ENCODE results near the gene IGF2BP2.
"Not testable (repeated sequence)": the region's sequence is repeated elsewhere in the genome, so short reads cannot be mapped to it uniquely, and the experiment has no call there.

The IGF2BP2 gene

GRCh38 chr3:185825006-185825638 is at the start of gene IGF2BP2:
Gene IGF2BP2, minus strand, starts transcription at chr3:185825042. Its CDS starts 82 bp downstream, at chr3:185824960.
- DNase-seq, result peak; percentile 52 to 61
- Mint-ChIP-seq H3K4me3 (peak within 1 kb of the TSS; percentile 84 to 93), H3K27me3 (peaks cover 92% of the 10 kb centered on the region), H3K9me3 (no peaks in the 10 kb centered on the region), H3K27ac (peak within 1 kb of the TSS in 1 of 2 donors; percentile 75), H3K4me1 (peaks cover 24% of the 10 kb centered on the region)
- ATAC-seq, result peak; percentile 86

- Mint-ChIP-seq H3K9me3 (no peaks in the 10 kb centered on the region), H3K4me3 (no peak overlapping the region), H3K27ac (no peak overlapping the region), H3K27me3 (peaks cover 7% of the 10 kb centered on the region), H3K4me1 (no peaks in the 10 kb centered on the region)
- ATAC-seq (no peak), DNase-seq (no peak)
Observed at GRCh38 chr3:185874119-185874518, 49.3 kb upstream of the IGF2BP2 start.

- H3K27ac Mint-ChIP-seq, result no peak overlapping the region
- peaks cover 20% of the 10 kb centered on the region for H3K27me3 Mint-ChIP-seq
- H3K4me3 Mint-ChIP-seq, result no peak overlapping the region
- ATAC-seq (no peak), DNase-seq (no peak)
- no peaks in the 10 kb centered on the region for H3K9me3 Mint-ChIP-seq
- H3K4me1 Mint-ChIP-seq, result no peaks in the 10 kb centered on the region
Observed at GRCh38 chr3:185867650-185868049, 42.8 kb upstream of the IGF2BP2 start.

- ATAC-seq, result no peak
- Mint-ChIP-seq H3K27ac (no peak overlapping the region), H3K9me3 (no peaks in the 10 kb centered on the region), H3K4me3 (no peak overlapping the region), H3K4me1 (no peaks in the 10 kb centered on the region), H3K27me3 (peaks cover 20% of the 10 kb centered on the region)
- no peak for DNase-seq
Observed at GRCh38 chr3:185866995-185867394, 42.2 kb upstream of the IGF2BP2 start.

- no peaks in the 10 kb centered on the region for H3K9me3 Mint-ChIP-seq
- no peak overlapping the region for H3K27ac Mint-ChIP-seq
- ATAC-seq, result no peak
Observed at GRCh38 chr3:185866555-185866954, 41.7 kb upstream of the IGF2BP2 start.

GRCh38 chr3:185865247-185865646 is 40.4 kb upstream of the IGF2BP2 start:
- Mint-ChIP-seq H3K4me3 (no peak overlapping the region), H3K4me1 (no peaks in the 10 kb centered on the region), H3K9me3 (no peaks in the 10 kb centered on the region), H3K27ac (no peak overlapping the region), H3K27me3 (peaks cover 20% of the 10 kb centered on the region)
- DNase-seq (no peak), ATAC-seq (no peak)

More at GRCh38 chr3:185866555-185866954, 41.7 kb upstream of the IGF2BP2 start:
- DNase-seq, result no peak
- Mint-ChIP-seq H3K4me3 (no peak overlapping the region), H3K27me3 (peaks cover 20% of the 10 kb centered on the region), H3K4me1 (no peaks in the 10 kb centered on the region)

- H3K4me1 Mint-ChIP-seq, result no peaks in the 10 kb centered on the region
- H3K27me3 Mint-ChIP-seq, result peaks cover 22% of the 10 kb centered on the region
- DNase-seq, result no peak
- no peaks in the 10 kb centered on the region for H3K9me3 Mint-ChIP-seq
- no peak for ATAC-seq
- no peak overlapping the region for H3K4me3 Mint-ChIP-seq
- H3K27ac Mint-ChIP-seq, result no peak overlapping the region
Observed at GRCh38 chr3:185864767-185865166, 39.9 kb upstream of the IGF2BP2 start.

GRCh38 chr3:185862920-185863319 is 38.1 kb upstream of the IGF2BP2 start:
- no peaks in the 10 kb centered on the region for H3K4me1 Mint-ChIP-seq
- DNase-seq (no peak), ATAC-seq (no peak)

GRCh38 chr3:185859294-185859972 is 34.6 kb upstream of the IGF2BP2 start:
- H3K27me3 Mint-ChIP-seq, result peaks cover 9% of the 10 kb centered on the region
- H3K27ac Mint-ChIP-seq, result no peak overlapping the region
- no peak overlapping the region for H3K4me3 Mint-ChIP-seq
- H3K4me1 Mint-ChIP-seq, result no peaks in the 10 kb centered on the region
- peaks cover 11 to 15% of the 10 kb centered on the region in 2 donors for H3K9me3 Mint-ChIP-seq
- DNase-seq (no peak), ATAC-seq (no peak)

More at GRCh38 chr3:185862920-185863319, 38.1 kb upstream of the IGF2BP2 start:
- Mint-ChIP-seq H3K27ac (no peak overlapping the region), H3K4me3 (no peak overlapping the region), H3K27me3 (peaks cover 19% of the 10 kb centered on the region), H3K9me3 (no peaks in the 10 kb centered on the region)

GRCh38 chr3:185858502-185859225 is 33.8 kb upstream of the IGF2BP2 start:
- DNase-seq (no peak), ATAC-seq (no peak)
- Mint-ChIP-seq H3K4me1 (no peaks in the 10 kb centered on the region), H3K27me3 (peaks cover 9% of the 10 kb centered on the region), H3K27ac (no peak overlapping the region), H3K9me3 (peaks cover 11 to 15% of the 10 kb centered on the region in 2 donors), H3K4me3 (no peak overlapping the region)

- DNase-seq, result no peak
- H3K4me1 Mint-ChIP-seq, result no peaks in the 10 kb centered on the region
- peaks cover 9% of the 10 kb centered on the region for H3K27me3 Mint-ChIP-seq
- no peak for ATAC-seq
- H3K9me3 Mint-ChIP-seq, result peaks cover 11 to 15% of the 10 kb centered on the region in 2 donors
- no peak overlapping the region for H3K4me3 Mint-ChIP-seq
- no peak overlapping the region for H3K27ac Mint-ChIP-seq
Observed at GRCh38 chr3:185857208-185857607, 32.4 kb upstream of the IGF2BP2 start.

- ATAC-seq (no peak), DNase-seq (no peak)
- H3K4me1 Mint-ChIP-seq, result no peaks in the 10 kb centered on the region
- H3K4me3 Mint-ChIP-seq, result no peak overlapping the region
- H3K27ac Mint-ChIP-seq, result no peak overlapping the region
- peaks cover 11 to 15% of the 10 kb centered on the region in 2 donors for H3K9me3 Mint-ChIP-seq
- H3K27me3 Mint-ChIP-seq, result peaks cover 9% of the 10 kb centered on the region
Observed at GRCh38 chr3:185856652-185857051, 31.8 kb upstream of the IGF2BP2 start.

- peaks cover 11 to 15% of the 10 kb centered on the region in 2 donors for H3K9me3 Mint-ChIP-seq
- ATAC-seq, DNase-seq, H3K4me1 Mint-ChIP-seq, H3K27ac Mint-ChIP-seq, H3K4me3 Mint-ChIP-seq, H3K27me3 Mint-ChIP-seq: not testable (repeated sequence)
Observed at GRCh38 chr3:185853771-185854170, 28.9 kb upstream of the IGF2BP2 start.

- ATAC-seq (no peak), DNase-seq (no peak)
- Mint-ChIP-seq H3K27me3 (peaks cover 10% of the 10 kb centered on the region), H3K27ac (no peak overlapping the region), H3K4me1 (no peaks in the 10 kb centered on the region), H3K9me3 (peaks cover 11 to 15% of the 10 kb centered on the region in 2 donors), H3K4me3 (no peak overlapping the region)
Observed at GRCh38 chr3:185852635-185853034, 27.8 kb upstream of the IGF2BP2 start.

- DNase-seq (no peak), ATAC-seq (no peak)
- H3K9me3 Mint-ChIP-seq, result peaks cover 11 to 14% of the 10 kb centered on the region in 2 donors
- no peaks in the 10 kb centered on the region for H3K4me1 Mint-ChIP-seq
- no peak overlapping the region for H3K27ac Mint-ChIP-seq
- peaks cover 17% of the 10 kb centered on the region for H3K27me3 Mint-ChIP-seq
- no peak overlapping the region for H3K4me3 Mint-ChIP-seq
Observed at GRCh38 chr3:185851959-185852358, 27.1 kb upstream of the IGF2BP2 start.

- Mint-ChIP-seq H3K27ac (no peak overlapping the region), H3K4me3 (no peak overlapping the region), H3K27me3 (peaks cover 17% of the 10 kb centered on the region), H3K9me3 (peaks cover 3 to 4% of the 10 kb centered on the region in 2 donors), H3K4me1 (no peaks in the 10 kb centered on the region)
- DNase-seq (no peak), ATAC-seq (no peak)
Observed at GRCh38 chr3:185851046-185851445, 26.2 kb upstream of the IGF2BP2 start.

All from stimulated activated naive CD8-positive, alpha-beta T cell treated with anti-CD3 and anti-CD28 coated beads, Interleukin-15, amount 100 ng/mL, for 72 hours (primary cell).